Endothelial cell of umbilical vein (primary cell): ENCODE results near the gene TCEANC. TPM values are rescaled to one million over a fixed set of nuclear protein-coding genes. Genes with fewer than 3 reads are reported as not detected.

Experiments
- BruUV-seq: library from RNA; stranded (reverse); fragments of 400-500 nt; replicated peaks from 2 replicates; lab custom pipeline; 2021; lab: Mats Ljungman, UMichigan
- CTCF ChIA-PET: fragments of 300-600, 350-600 bp; sonication (Branson Sonifier 250); formaldehyde crosslinking; loops from one replicate; lab custom pipeline; 2021; ENCODE audit warnings: antibody characterized with exemption, inconsistent platforms; lab: Charles Lee
- POLR2A ChIA-PET: fragments of 300-600, 350-600 bp; sonication (Branson Sonifier 250); formaldehyde crosslinking; loops from one replicate; lab custom pipeline; 2021; ENCODE audit warnings: antibody characterized with exemption, inconsistent platforms; lab: Charles Lee
- DNase-seq: peaks from one replicate; pipeline ENCODE4 v3.0.0-alpha.2; 2011; ENCODE audit warnings: low read depth, low spot score
- FAIRE-seq: peaks from 2 replicates; lab custom pipeline; 2011; peaks lifted over from hg19 to GRCh38; lab: Jason Lieb, UNC
- H2AFZ ChIP-seq: 2 replicates; pipeline ENCODE4 v1.6.0; 2012; ENCODE audit warnings: low read depth, low read length, control low read depth, inconsistent platforms
- H3K27ac ChIP-seq: 2 replicates; pipeline ENCODE4 v1.5.1; 2011; ENCODE audit warnings: low read depth, mild to moderate bottlenecking, control low read depth, low read length, moderate library complexity; ENCODE audit not compliant: insufficient read depth
- H3K27me3 ChIP-seq, 2 experiments: 2 replicates each; pipeline versions ENCODE4 v1.6.0 to v1.6.1; 2011; ENCODE audit warnings: low read length in 2 of 2, mixed read lengths in 1 of 2; ENCODE audit not compliant: control insufficient read depth in 2 of 2, insufficient read depth in 2 of 2
- H3K36me3 ChIP-seq, 2 experiments: 2 replicates in 1 of 2; 3 replicates in 1 of 2; pipeline ENCODE4 v1.5.1; 2011; ENCODE audit warnings: low read length in 2 of 2, mild to moderate bottlenecking in 1 of 2, moderate library complexity in 1 of 2; ENCODE audit not compliant: control insufficient read depth in 2 of 2, insufficient read depth in 2 of 2; ENCODE audit errors: extremely low read depth in 1 of 2
- H3K4me1 ChIP-seq: 3 replicates; pipeline ENCODE4 v1.5.1; 2011; ENCODE audit warnings: mild to moderate bottlenecking, low read length; ENCODE audit not compliant: control insufficient read depth, insufficient read depth; ENCODE audit errors: extremely low read depth
- H3K4me2 ChIP-seq: 2 replicates; pipeline ENCODE4 v1.6.1; 2011; ENCODE audit warnings: low read length, control low read depth, mixed read lengths; ENCODE audit not compliant: insufficient read depth
- H3K4me3 ChIP-seq, 3 experiments: fragments of 200-600 bp in 1 of 3; sonication (generic), shearing (Covaris generic) in 1 of 3; replicated peaks in 1 of 3; 2 replicates each; pipeline ENCODE4 v1.5.1; 2011 to 2016; ENCODE audit warnings: control low read depth in 3 of 3, low read length in 3 of 3, mild to moderate bottlenecking in 2 of 3, inconsistent platforms in 1 of 3, low read depth in 1 of 3, moderate library complexity in 1 of 3; ENCODE audit not compliant: insufficient read depth in 1 of 3
- H3K79me2 ChIP-seq: 2 replicates; pipeline ENCODE4 v1.6.0; 2012; ENCODE audit warnings: low read length, inconsistent platforms; ENCODE audit not compliant: control insufficient read depth, insufficient read depth
- H3K9ac ChIP-seq: replicated peaks from 2 replicates; pipeline ENCODE3; 2011; ENCODE audit warnings: low read length, control low read depth; ENCODE audit not compliant: insufficient read depth; ENCODE audit errors: extremely low read depth
- H3K9me1 ChIP-seq: replicated peaks from 3 replicates; pipeline ENCODE4 v1.6.0; 2011; ENCODE audit warnings: mild to moderate bottlenecking, low read length; ENCODE audit not compliant: control insufficient read depth, insufficient read depth; ENCODE audit errors: extremely low read depth
- H3K9me3 ChIP-seq: replicated peaks from 2 replicates; pipeline ENCODE4 v1.5.1; 2012; ENCODE audit warnings: low read length, inconsistent platforms; ENCODE audit not compliant: control insufficient read depth, insufficient read depth
- H4K20me1 ChIP-seq: replicated peaks from 2 replicates; pipeline ENCODE3; 2011; ENCODE audit warnings: mild to moderate bottlenecking, low read length; ENCODE audit not compliant: control insufficient read depth, insufficient read depth; ENCODE audit errors: extremely low read depth
- CTCF ChIP-seq, 2 donors: IDR thresholded peaks; 1 replicate in 1 of 2; 2 replicates in 1 of 2; pipeline ENCODE4 v1.5.1; 2011; ENCODE audit warnings: low read length in 2 of 2, mild to moderate bottlenecking in 2 of 2, moderate library complexity in 2 of 2, control low read depth in 1 of 2, inconsistent platforms in 1 of 2, low read depth in 1 of 2; ENCODE audit not compliant: insufficient read depth in 1 of 2; ENCODE audit errors: extremely low read depth in 1 of 2
- GATA2 ChIP-seq: IDR thresholded peaks from 2 replicates; pipeline ENCODE4 v1.7.0; 2011; ENCODE audit warnings: low read depth, mild to moderate bottlenecking, moderate library complexity, mixed read lengths, low read length; ENCODE audit not compliant: insufficient read length, insufficient read depth
- JUN ChIP-seq: IDR thresholded peaks from 2 replicates; pipeline ENCODE4 v1.6.1; 2011; ENCODE audit warnings: borderline replicate concordance, low read depth; ENCODE audit not compliant: insufficient read length, insufficient read depth
- MYC ChIP-seq: IDR thresholded peaks from one replicate; pipeline ENCODE4 v1.6.1; 2011; ENCODE audit warnings: mild to moderate bottlenecking, low read depth, low read length
- POLR2A ChIP-seq: IDR thresholded peaks from 2 replicates; pipeline ENCODE4 v1.6.1; 2012; ENCODE audit warnings: low read depth, mild to moderate bottlenecking, control low read depth, low read length
- POLR2AphosphoS5 ChIP-seq: IDR thresholded peaks from 2 replicates; pipeline ENCODE4 v1.6.1; 2012; ENCODE audit warnings: low read depth, mild to moderate bottlenecking, control low read depth, low read length, moderate library complexity; ENCODE audit not compliant: insufficient read depth
- dilution Hi-C: fragments of 300-500 bp; cut with MboI; formaldehyde crosslinking; loops from one replicate; pipeline ENCODE4 v1.15.0; 2019; ENCODE audit warnings: low sequenced_read_pairs; ENCODE audit not compliant: extremely low pct_ligation_motif_present
- intact Hi-C: fragments of 100-400 bp; cut with micrococcal nuclease; formaldehyde crosslinking; loops from one replicate; pipeline ENCODE4 v1.10.0; 2022
- polyA plus RNA-seq, 4 experiments: library from polyadenylated mRNA; depleted of rRNA in 3 of 4; stranded (reverse) in 3 of 4; unstranded in 1 of 4; fragments of >200 nt; gene quantifications; 2 replicates each; pipeline versions ENCODE4 v1.2.1 to v1.2.3, GENCODE V29; 2011 to 2012; ENCODE audit warnings: missing spikeins in 1 of 4
- total RNA-seq: library from RNA; stranded (reverse); gene quantifications from 2 replicates; pipeline ENCODE4 v1.2.3, GENCODE V29; 2021

The TCEANC gene
- total and polyA plus RNA-seq, 2 donors (not counting 3 experiments of a cell fraction or from before 2014, with no cell fraction given) = 0.32 to 0.75 TPM

- Histone ChIP-seq H3K27me3 (no peaks in the 10 kb centered on the region), H3K79me2 (peaks cover 41% of the 10 kb centered on the region), H3K4me1 (peaks cover 12% of the 10 kb centered on the region), H3K4me3 (peak within 1 kb of the TSS; percentile 44 to 77 (median 64)), H3K9ac (peak within 1 kb of the TSS; percentile 60), H3K9me1 (no peaks in the 10 kb centered on the region), H3K36me3 (no peaks in the 10 kb centered on the region), H4K20me1 (no peaks in the 10 kb centered on the region), H2AFZ (peak within 1 kb of the TSS; percentile 82), H3K9me3 (no peaks in the 10 kb centered on the region), H3K4me2 (peak within 1 kb of the TSS; percentile 81), H3K27ac (peak within 1 kb of the TSS; percentile 70)
- FAIRE-seq = peak; percentile 18
- no TSS peak for BruUV-seq
- intact Hi-C loops (loop anchor here (1.0 to 2.0 kb wide), 2 partner anchors 36 to 46 kb away; partner anchors contain the start of genes OFD1, TCEANC and TRAPPC2), dilution Hi-C loops (no loop called here)
- no peak for TF ChIP-seq MYC
- TF ChIP-seq JUN = no peak
- TF ChIP-seq CTCF (IDR thresholded peaks at IDR 0.05; ENCODE audit: extremely low read depth in 1 of 2, insufficient read depth in 1 of 2, low read depth in 1 of 2, low read length in 2 of 2) = no peak
- peak; percentile 66 for TF ChIP-seq POLR2A
- TF ChIP-seq GATA2 = no peak
- peak; percentile 41 for TF ChIP-seq POLR2AphosphoS5
- ChIA-PET CTCF (interaction anchor here (1.2 to 2.8 kb wide), 3 partner anchors 20 to 183 kb away, joined by 3 to 7 read pairs (median 4); no protein-coding TSS in a partner anchor), POLR2A (no interaction called here)
- DNase-seq = peak; percentile 76
Measured at GRCh38 chrX:13688958-13689740, 36.2 kb downstream of the TCEANC start, which contains the start of gene RAB9A. Gene RAB9A, plus strand, starts transcription at chrX:13689128. Its CDS starts 19,619 bp downstream, at chrX:13708747.
